HG03139 (cell line): ENCODE measurements around the gene TPX2.

ENCODE experiments used
- ATAC-seq: cut with Tn5 transposase; IDR thresholded peaks from one replicate; pipeline ENCODE4 v1.9.1; 2021; ENCODE audit not compliant: unreplicated experiment

Gene TPX2

GRCh38 chr20:31760519-31761240, 21.6 kb downstream of the TPX2 start:
- no peak for ATAC-seq

DNA sequence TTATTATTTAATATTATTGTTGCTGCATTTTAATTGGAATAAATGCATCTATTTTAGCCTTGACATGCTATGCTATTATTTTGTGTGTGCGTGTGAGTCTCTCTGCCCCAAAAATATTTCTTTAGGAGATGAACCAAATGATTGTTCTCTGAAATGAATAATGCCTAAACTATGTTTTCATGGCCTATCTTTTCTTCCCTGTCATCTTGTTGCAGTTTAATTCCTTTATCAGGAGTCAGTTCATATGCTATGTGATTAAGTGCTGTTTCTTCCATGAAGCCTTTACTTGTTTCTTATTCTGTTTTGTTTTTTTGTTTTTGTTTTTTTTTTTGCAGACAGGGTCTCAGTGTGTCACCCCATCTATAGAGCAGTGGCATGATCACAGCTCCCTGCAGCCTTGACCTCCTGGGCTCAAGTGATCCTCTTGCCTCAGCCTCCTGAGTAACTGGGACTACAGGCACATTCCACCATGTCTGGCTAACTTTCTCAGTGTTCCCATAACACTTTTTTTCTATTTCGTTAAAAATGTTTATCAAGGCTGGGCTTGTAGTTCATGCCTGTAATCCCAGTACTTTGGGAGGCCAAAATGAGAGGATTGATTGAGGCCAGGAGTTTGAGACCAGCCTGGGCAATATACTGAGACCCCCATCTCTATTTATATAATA, 25.7 kb downstream of the TPX2 start:
- ATAC-seq = no peak

GRCh38 chr20:31767805-31768204, 28.7 kb downstream of the TPX2 start:
- ATAC-seq = no peak

- no peak for ATAC-seq
Measured at GRCh38 chr20:31769681-31770080, 30.6 kb downstream of the TPX2 start.

GRCh38 chr20:31770243-31770642, 31.2 kb downstream of the TPX2 start:
- no peak for ATAC-seq

DNA sequence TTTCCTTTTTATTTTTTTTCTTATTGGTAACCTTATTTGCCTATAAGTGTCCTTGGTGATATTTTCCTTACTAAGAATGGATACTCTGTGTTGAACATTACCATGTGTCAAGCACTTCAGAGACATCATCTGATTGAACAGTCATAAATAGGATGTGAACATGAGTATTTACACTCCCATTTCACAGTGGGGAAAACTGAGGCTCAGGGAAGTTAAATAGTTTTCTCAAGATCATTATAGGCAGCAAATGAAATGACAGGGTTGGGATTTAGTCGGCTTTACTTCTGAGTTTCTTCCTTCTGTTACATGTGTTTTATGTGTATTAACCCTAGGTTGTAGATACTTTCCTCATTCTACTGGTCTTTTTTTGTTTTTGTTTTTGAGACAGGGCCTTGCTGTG, 35.3 kb downstream of the TPX2 start:
- ATAC-seq = no peak

DNA sequence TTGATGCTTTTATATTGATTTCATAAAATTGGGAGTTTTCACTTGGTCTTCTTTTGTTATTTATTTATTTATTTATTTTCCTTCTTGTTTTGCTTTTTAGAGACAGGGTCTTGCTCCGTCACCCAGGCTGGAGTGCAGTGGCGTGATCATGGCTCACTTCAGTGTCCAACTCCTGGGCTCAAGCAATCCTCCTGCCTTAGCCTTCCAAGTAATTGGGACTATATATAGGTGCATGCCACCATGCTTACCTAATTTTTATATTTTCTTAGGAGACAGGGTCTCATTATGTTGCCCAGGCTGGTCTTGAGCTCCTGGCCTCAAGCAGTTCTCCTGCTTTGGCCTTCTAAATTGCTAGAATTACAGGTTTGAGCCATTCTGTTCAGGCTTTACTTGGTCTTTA, 41.7 kb downstream of the TPX2 start:
- ATAC-seq = no peak

- no peak for ATAC-seq
Measured at GRCh38 chr20:31781945-31782344, 42.9 kb downstream of the TPX2 start.

DNA sequence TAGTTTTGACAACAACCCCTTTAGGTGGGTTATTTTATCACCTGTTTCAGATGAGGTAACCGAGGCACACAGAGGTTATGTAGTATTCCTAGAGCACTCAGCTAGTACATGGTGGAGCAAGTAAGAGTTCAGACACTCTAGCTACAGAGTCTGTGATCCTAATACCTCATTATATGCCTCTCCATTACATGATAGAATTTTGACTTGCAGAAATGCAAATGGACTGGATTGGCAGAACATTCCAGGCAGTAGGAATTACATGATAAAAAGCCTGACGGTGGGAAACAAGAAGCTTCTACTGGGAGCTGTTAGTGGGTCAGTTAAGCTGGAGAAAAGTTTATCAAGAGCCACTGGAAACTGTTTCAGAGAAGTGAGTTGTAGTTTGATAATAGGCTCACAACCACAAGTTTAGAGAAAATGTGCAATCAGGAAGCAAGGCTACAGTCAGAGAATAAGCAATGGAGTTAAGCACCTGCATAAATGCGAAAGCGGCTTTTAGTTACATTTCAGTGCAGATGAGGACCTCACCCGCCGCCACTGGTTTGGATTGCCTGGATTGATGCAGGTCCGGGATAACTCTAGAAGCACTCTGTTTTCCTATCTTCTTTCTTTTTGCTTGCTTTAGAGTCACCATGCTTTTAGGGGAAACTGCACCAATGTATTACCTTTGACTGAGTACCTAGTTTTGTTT, 45.4 kb downstream of the TPX2 start:
- ATAC-seq = no peak

GRCh38 chr20:31785089-31785488, 46.0 kb downstream of the TPX2 start:
- no peak for ATAC-seq

GRCh38 chr20:31788578-31788977, 49.5 kb downstream of the TPX2 start:
- no peak for ATAC-seq

DNA sequence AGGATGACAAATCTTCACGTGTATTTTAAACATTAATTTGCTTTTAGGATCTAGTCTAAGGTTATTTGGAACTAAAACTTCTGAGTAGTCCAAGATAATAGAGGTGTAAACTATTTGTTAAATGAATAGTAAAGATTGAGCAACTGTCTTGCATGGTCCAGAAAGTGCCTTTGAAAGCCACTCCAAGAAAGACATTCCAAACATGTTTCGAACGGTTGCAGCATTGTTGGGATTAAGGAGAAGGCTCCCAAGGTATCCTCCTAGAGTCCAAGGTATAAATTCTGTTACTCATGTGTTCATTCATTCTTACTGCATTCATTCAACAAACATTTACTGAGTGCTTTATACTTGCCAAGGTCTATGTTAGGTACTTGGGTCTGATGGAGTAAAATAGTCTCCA, 51.3 kb downstream of the TPX2 start:
- ATAC-seq = no peak

- no peak for ATAC-seq
Measured at GRCh38 chr20:31797364-31797763, 58.3 kb downstream of the TPX2 start.

DNA sequence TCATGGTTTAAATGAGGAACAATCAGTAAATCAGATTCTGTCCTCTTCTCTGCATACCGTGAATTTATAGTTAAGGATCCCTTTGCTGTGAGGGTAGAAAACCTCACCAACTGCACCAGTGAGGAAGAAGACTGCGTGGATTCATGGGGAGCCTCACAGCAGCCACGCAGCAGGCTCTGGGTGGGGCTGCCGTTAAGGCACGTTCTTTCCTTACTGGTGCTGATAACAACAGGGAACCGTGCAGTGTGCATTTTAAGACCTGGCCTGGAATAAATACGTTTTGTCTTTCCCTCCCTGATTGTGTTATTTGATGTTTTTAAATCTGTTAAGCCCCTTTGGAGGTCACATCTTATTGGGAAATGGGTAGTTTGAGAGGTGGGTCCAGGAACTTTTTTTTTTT, 62.4 kb downstream of the TPX2 start:
- no peak for ATAC-seq

DNA sequence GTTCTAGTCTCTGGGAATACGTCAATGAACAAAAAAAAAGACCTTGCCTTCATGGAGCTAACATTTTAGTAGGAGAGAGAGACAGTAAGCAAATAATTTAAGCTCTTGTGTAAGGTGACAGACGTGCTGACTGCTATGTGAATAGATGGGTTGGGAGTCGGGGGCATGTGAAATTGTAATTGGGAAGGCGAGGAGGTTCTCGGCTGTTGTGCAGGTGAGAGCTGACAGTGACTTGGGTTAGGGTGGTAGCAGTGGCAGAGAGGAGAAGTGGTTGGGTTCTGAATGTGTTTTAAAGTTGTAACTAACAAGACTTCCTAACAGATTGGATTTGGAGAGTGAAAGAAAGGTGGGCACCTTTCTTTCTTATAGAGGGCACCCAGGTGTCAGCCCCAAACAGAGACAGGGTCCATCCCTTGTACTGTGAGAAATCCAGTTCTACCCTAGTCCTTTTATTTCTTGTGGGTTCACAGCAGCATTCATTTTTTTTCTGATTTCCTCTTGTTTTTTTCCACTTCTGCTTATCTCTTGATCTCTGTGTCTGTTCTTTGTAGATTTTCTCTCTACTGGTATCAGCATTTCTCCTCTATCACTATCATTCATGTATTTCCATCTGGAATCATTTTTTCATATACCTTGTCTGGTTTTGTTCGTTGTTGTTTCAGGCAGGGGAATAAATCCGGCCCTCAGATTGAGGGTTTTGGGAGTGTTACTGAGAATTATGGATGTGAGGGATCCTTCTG, 64.6 kb downstream of the TPX2 start:
- no peak for ATAC-seq

DNA sequence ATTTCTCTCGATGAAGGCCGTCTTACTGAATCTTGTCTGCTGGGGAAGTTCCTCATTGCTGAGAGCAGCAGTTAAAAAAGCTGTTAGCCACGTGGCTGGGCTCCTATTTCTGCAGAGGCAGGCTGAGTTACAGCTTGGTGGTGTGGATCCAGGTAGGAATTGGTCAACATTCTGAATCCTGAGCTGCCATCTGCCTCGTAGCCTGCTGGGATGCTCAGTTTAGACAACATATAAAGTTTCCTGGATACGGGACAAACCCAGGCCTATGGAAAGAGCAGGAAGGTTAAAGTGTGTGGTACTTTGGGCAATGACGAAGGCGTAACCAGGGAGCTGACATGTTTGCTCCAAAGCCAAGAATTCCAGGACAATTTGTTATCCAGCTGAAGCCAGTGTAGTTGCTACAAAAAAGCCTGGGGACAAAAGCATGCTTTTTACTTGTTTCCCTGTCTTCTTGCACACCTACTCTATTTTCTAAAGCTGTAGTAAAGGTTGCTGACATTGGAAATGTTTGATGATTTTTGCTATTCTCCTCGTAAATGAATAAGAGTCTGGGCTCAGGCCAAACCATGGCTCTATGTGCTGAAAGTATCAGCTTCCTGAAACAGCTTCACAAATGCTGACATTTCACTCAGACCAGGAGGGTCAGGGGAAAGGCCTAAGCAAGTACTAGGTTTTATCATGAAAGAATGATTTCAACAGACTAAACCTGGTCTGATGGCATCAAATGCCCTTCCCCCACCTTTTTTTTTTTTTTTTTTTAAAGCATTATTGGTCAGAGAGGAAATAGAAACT, 67.7 kb downstream of the TPX2 start:
- no peak for ATAC-seq

- no peak for ATAC-seq
Measured at GRCh38 chr20:31808481-31808880, 69.4 kb downstream of the TPX2 start.

DNA sequence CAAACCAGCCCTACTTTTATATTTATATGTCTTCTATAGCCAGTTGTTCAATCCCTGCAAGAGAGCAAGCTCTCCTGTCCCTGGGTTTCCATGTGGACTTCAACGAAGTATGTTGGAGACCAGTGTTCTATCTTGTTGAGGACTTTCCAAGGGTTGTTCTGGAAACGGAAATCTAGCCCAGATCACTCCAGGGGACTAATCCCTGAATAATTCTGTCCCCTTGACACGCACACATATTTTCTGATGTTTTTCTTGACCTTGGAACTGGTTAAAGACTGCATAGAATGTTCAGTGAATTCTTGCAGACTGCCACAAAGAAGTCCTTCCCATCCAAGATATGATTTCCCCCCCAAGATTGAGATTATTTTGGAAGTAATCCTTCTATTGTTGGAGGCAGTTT, 70.6 kb downstream of the TPX2 start:
- ATAC-seq = no peak

DNA sequence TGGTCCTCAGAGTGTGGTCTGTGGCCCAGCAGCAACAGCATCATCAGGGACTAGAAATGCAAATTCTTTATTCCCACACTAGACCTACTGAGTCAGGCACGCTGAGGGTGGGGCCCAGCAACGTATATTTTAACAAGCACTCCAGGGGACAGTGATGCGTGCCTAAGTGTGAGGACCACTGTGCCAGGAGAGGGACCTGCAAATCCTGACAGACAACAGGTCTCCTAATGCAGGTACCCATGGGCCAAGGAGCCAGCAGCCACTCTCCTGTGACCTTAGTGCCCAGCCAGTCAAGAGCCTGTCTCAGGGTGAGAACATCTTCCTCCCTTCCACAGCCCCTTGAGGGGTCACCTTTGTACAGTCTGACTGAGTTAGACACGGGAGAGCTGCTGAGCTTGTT, 72.1 kb downstream of the TPX2 start:
- no peak for ATAC-seq

DNA sequence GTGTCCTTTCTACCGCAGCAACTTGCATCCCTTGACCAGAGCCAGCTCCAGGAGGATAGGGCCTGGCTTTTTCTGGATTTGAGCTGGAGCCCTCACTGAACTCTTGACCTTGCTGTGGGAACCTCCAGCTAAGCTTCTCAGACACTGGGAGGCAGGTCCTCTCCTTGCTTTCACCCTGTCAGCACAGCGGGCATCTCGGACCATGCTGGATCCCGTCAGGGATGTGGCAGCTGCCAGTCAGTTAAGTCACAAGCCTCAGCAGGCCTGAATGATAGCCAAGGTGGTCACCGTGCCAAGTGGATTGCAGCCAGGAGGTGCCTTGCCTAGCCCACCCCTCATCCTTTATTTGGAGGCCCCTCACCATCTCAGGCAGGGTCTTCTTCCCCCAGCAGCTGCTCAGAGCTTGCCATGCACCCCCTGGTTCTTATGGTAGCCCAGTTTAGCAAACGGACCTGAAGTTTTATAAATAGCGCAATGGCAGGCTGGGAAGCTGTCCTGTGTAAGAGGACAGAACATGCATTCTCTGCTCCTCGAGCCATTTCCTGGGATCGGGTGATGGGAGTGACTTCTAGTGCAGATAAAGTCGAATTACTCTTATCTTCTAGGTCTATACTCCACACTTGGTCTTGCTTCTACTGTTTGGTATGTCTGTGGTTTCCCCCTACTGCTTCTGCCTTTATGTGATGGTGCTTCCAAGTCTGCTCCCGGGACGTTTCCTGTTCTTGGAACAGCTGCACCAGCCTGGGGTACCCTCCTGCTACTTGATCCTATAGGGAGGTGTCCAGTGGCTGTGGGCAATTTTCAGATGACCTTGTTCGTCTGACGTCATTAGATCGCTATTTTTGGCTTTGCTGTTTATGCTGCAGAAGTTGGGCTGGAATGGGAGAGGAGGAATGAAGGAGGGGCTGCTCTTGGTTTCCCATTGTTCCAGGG, 73.0 kb downstream of the TPX2 start:
- ATAC-seq = no peak
